ENCODE data around the gene BRSK2.

BRSK2 gene

GRCh38 chr11:1419811-1420210 lies 30.1 kb downstream of the BRSK2 start:
- TF ChIP-seq, protein P1, sequence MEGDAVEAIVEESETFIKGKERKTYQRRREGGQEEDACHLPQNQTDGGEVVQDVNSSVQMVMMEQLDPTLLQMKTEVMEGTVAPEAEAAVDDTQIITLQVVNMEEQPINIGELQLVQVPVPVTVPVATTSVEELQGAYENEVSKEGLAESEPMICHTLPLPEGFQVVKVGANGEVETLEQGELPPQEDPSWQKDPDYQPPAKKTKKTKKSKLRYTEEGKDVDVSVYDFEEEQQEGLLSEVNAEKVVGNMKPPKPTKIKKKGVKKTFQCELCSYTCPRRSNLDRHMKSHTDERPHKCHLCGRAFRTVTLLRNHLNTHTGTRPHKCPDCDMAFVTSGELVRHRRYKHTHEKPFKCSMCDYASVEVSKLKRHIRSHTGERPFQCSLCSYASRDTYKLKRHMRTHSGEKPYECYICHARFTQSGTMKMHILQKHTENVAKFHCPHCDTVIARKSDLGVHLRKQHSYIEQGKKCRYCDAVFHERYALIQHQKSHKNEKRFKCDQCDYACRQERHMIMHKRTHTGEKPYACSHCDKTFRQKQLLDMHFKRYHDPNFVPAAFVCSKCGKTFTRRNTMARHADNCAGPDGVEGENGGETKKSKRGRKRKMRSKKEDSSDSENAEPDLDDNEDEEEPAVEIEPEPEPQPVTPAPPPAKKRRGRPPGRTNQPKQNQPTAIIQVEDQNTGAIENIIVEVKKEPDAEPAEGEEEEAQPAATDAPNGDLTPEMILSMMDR (IDR thresholded peaks at IDR 0.05; ENCODE audit: low read length) = no peak
- no peak for TF ChIP-seq EZH2 (IDR thresholded peaks at IDR 0.05; ENCODE audit: borderline replicate concordance, low read length)
- Histone ChIP-seq H3K9me3 (ENCODE audit: low read length) (0 out of 2 replicates have a peak, but pooled peaks cover 4% of the 10 kb centered on the region), H3K4me1 (ENCODE audit: insufficient read depth, low read length, severe bottlenecking) (no peaks in the 10 kb centered on the region), H3K4me2 (ENCODE audit: low read length) (no peak overlapping the region), H3K9ac (ENCODE audit: low read length) (no peak overlapping the region), H3K27ac (ENCODE audit: low read depth, low read length, poor library complexity, severe bottlenecking) (no peak overlapping the region), H3F3A (ENCODE audit: insufficient read depth, low read length) (no peaks in the 10 kb centered on the region), H3K9me2 (ENCODE audit: low read depth, low read length) (no peaks in the 10 kb centered on the region), H3K27me3 (ENCODE audit: insufficient read depth, low read length) (no peaks in the 10 kb centered on the region), H2AFZ (ENCODE audit: low read length) (no peak overlapping the region), H3K4me3 (ENCODE audit: low read depth, low read length, poor library complexity, severe bottlenecking) (no peak overlapping the region), H4K20me1 (ENCODE audit: insufficient read depth, low read length) (no peaks in the 10 kb centered on the region), H3K79me2 (ENCODE audit: insufficient read depth, low read length) (no peaks in the 10 kb centered on the region), H3K36me3 (ENCODE audit: insufficient read depth, low read length) (no peaks in the 10 kb centered on the region)

DNA sequence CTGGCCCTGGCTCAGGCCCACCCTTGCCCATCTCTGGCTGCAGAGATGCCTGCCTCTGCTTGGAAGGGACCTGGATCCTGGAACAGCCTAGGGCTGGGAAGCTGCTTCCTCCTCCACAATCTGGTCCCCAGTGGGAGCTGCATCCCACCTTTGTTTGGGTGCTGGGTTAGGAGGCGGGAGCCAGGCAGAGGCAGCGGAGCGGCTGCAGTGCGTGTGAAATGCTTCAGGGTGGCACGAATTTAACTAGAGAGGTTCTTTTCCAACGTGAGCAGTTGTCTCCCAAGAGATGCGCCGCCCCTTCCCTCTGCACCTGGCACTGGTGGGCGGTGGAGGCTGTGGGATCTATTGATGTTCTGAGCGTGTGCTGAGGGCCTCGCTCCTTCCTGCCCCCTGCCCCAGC lies 31.6 kb downstream of the BRSK2 start:
- Histone ChIP-seq H3F3A (ENCODE audit: insufficient read depth, low read length) (no peaks in the 10 kb centered on the region), H3K4me1 (ENCODE audit: insufficient read depth, low read length, severe bottlenecking) (no peaks in the 10 kb centered on the region), H3K27me3 (ENCODE audit: insufficient read depth, low read length) (no peaks in the 10 kb centered on the region), H3K79me2 (ENCODE audit: insufficient read depth, low read length) (no peaks in the 10 kb centered on the region), H2AFZ (ENCODE audit: low read length) (no peak overlapping the region), H3K9me3 (ENCODE audit: low read length) (0 out of 2 replicates have a peak, but pooled peaks cover 4% of the 10 kb centered on the region), H3K9me2 (ENCODE audit: low read depth, low read length) (no peaks in the 10 kb centered on the region), H3K36me3 (ENCODE audit: insufficient read depth, low read length) (no peaks in the 10 kb centered on the region), H3K9ac (ENCODE audit: low read length) (no peak overlapping the region), H3K4me3 (ENCODE audit: low read depth, low read length, poor library complexity, severe bottlenecking) (no peak overlapping the region), H4K20me1 (ENCODE audit: insufficient read depth, low read length) (no peaks in the 10 kb centered on the region), H3K4me2 (ENCODE audit: low read length) (no peak overlapping the region), H3K27ac (ENCODE audit: low read depth, low read length, poor library complexity, severe bottlenecking) (no peak overlapping the region)
- no peak for TF ChIP-seq EZH2 (IDR thresholded peaks at IDR 0.05; ENCODE audit: borderline replicate concordance, low read length)
- TF ChIP-seq, protein P1 (IDR thresholded peaks at IDR 0.05; ENCODE audit: low read length) = no peak

DNA sequence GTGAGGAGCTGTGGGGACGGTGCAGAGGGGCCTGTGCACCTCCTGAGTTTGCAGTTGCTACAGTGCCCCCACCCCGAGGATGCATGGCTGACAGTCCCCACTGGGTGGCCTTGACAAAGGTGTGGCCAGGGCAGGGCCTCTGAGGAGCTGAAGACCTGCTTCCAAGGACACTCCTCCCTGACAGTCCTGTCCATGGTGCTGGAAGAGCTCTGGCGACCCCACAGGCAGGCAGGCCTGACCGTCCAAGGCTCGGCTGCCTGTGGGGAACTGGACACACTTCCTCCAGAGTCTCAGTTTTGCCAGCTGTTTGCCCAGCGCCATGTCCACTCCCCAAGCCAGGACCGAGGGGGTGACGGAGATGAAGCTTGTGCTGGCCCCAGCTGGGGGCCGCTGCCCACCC lies 32.7 kb downstream of the BRSK2 start:
- H3K36me3 ChIP-seq (ENCODE audit: insufficient read depth, low read length) = no peaks in the 10 kb centered on the region
- H3K4me3 ChIP-seq (ENCODE audit: low read depth, low read length, poor library complexity, severe bottlenecking) = no peak overlapping the region
- H2AFZ ChIP-seq (ENCODE audit: low read length) = no peak overlapping the region
- no peaks in the 10 kb centered on the region for H3K9me2 ChIP-seq (ENCODE audit: low read depth, low read length)
- TF ChIP-seq, protein P1 (IDR thresholded peaks at IDR 0.05; ENCODE audit: low read length) = no peak
- no peak for TF ChIP-seq EZH2 (IDR thresholded peaks at IDR 0.05; ENCODE audit: borderline replicate concordance, low read length)
- no peak overlapping the region for H3K9ac ChIP-seq (ENCODE audit: low read length)
- no peak overlapping the region for H3K4me2 ChIP-seq (ENCODE audit: low read length)
- H3K4me1 ChIP-seq (ENCODE audit: insufficient read depth, low read length, severe bottlenecking) = no peaks in the 10 kb centered on the region
- no peak overlapping the region for H3K27ac ChIP-seq (ENCODE audit: low read depth, low read length, poor library complexity, severe bottlenecking)
- H3K9me3 ChIP-seq (ENCODE audit: low read length) = no peaks in the 10 kb centered on the region
- no peaks in the 10 kb centered on the region for H4K20me1 ChIP-seq (ENCODE audit: insufficient read depth, low read length)
- no peaks in the 10 kb centered on the region for H3K27me3 ChIP-seq (ENCODE audit: insufficient read depth, low read length)
- H3F3A ChIP-seq (ENCODE audit: insufficient read depth, low read length) = no peaks in the 10 kb centered on the region
- H3K79me2 ChIP-seq (ENCODE audit: insufficient read depth, low read length) = no peaks in the 10 kb centered on the region
